Measurements from ENCODE around the gene KLHL29.

Gene KLHL29

GRCh38 chr2:23436346-23437098, 51.5 kb downstream of the KLHL29 start:
- no peak for TF ChIP-seq CTCF (IDR thresholded peaks at IDR 0.05; ENCODE audit: low read depth, low read length)
- no peaks in the 10 kb centered on the region for H3K36me3 ChIP-seq
- DNase-seq: no peak
- no peaks in the 10 kb centered on the region for H3K9me3 ChIP-seq
- no peak overlapping the region for H3K4me3 ChIP-seq (ENCODE audit: low read depth, low read length)
- no peaks in the 10 kb centered on the region for H3K4me1 ChIP-seq
- H3K27me3 ChIP-seq: no peaks in the 10 kb centered on the region

- H3K27me3 ChIP-seq: no peaks in the 10 kb centered on the region
- H3K36me3 ChIP-seq: no peaks in the 10 kb centered on the region
- no peak for DNase-seq
- no peaks in the 10 kb centered on the region for H3K9me3 ChIP-seq
- no peaks in the 10 kb centered on the region for H3K4me1 ChIP-seq
- H3K4me3 ChIP-seq (ENCODE audit: low read depth, low read length): no peak overlapping the region
- no peak for TF ChIP-seq CTCF (IDR thresholded peaks at IDR 0.05; ENCODE audit: low read depth, low read length)
Measured at GRCh38 chr2:23441414-23441813, 56.4 kb downstream of the KLHL29 start.

GRCh38 chr2:23445450-23445868, 60.5 kb downstream of the KLHL29 start:
- DNase-seq: no peak
- H3K4me3 ChIP-seq (ENCODE audit: low read depth, low read length): no peak overlapping the region
- H3K9me3 ChIP-seq: no peaks in the 10 kb centered on the region
- TF ChIP-seq CTCF (IDR thresholded peaks at IDR 0.05; ENCODE audit: low read depth, low read length): no peak
- H3K27me3 ChIP-seq: no peaks in the 10 kb centered on the region
- H3K4me1 ChIP-seq: peaks cover 3% of the 10 kb centered on the region; the same call in 1 of the 2 replicates
- H3K36me3 ChIP-seq: no peaks in the 10 kb centered on the region

- Histone ChIP-seq H3K36me3 (no peaks in the 10 kb centered on the region), H3K9me3 (no peaks in the 10 kb centered on the region), H3K4me3 (ENCODE audit: low read depth, low read length) (no peak overlapping the region), H3K4me1 (peaks cover 3% of the 10 kb centered on the region; the same call in 1 of the 2 replicates), H3K27me3 (no peaks in the 10 kb centered on the region)
- DNase-seq: no peak
- no peak for TF ChIP-seq CTCF (IDR thresholded peaks at IDR 0.05; ENCODE audit: low read depth, low read length)
Measured at GRCh38 chr2:23446916-23447315, 61.9 kb downstream of the KLHL29 start.

GRCh38 chr2:23447405-23447804, 62.4 kb downstream of the KLHL29 start:
- Histone ChIP-seq H3K4me3 (ENCODE audit: low read depth, low read length) (no peak overlapping the region), H3K36me3 (no peaks in the 10 kb centered on the region), H3K9me3 (no peaks in the 10 kb centered on the region), H3K4me1 (peaks cover 3% of the 10 kb centered on the region; the same call in 1 of the 2 replicates), H3K27me3 (no peaks in the 10 kb centered on the region)
- no peak for DNase-seq
- no peak for TF ChIP-seq CTCF (IDR thresholded peaks at IDR 0.05; ENCODE audit: low read depth, low read length)

GRCh38 chr2:23448906-23449305, 63.9 kb downstream of the KLHL29 start:
- H3K9me3 ChIP-seq: no peaks in the 10 kb centered on the region
- H3K4me3 ChIP-seq (ENCODE audit: low read depth, low read length): no peak overlapping the region
- no peak for TF ChIP-seq CTCF (IDR thresholded peaks at IDR 0.05; ENCODE audit: low read depth, low read length)
- peaks cover 3% of the 10 kb centered on the region; the same call in 1 of the 2 replicates for H3K4me1 ChIP-seq
- H3K36me3 ChIP-seq: no peaks in the 10 kb centered on the region
- DNase-seq: no peak
- H3K27me3 ChIP-seq: no peaks in the 10 kb centered on the region
